Neuron (in vitro differentiated cells): ENCODE data around the gene TSPOAP1.

Experiments
- H2AFZ ChIP-seq: one replicate; pipeline ENCODE4 v1.6.1; 2013; ENCODE audit warnings: low read depth, mild to moderate bottlenecking, inconsistent platforms, low read length, moderate library complexity
- H3K27me3 ChIP-seq: one replicate; pipeline ENCODE4 v1.6.1; 2013; ENCODE audit warnings: low read length; ENCODE audit not compliant: insufficient read depth
- H3K36me3 ChIP-seq: one replicate; pipeline ENCODE4 v1.6.1; 2013; ENCODE audit warnings: low read length; ENCODE audit not compliant: insufficient read depth
- H3K4me1 ChIP-seq: one replicate; pipeline ENCODE4 v1.6.1; 2013; ENCODE audit warnings: low read length; ENCODE audit not compliant: insufficient read depth
- H3K4me3 ChIP-seq: 2 replicates; pipeline ENCODE4 v1.5.1; 2013; ENCODE audit warnings: mild to moderate bottlenecking, low read length, moderate library complexity
- H3K9me3 ChIP-seq: one replicate; pipeline ENCODE4 v1.6.1; 2013; ENCODE audit warnings: low read length

TSPOAP1 gene

GRCh38 chr17:58334661-58335060, 6.1 kb upstream of the TSPOAP1 start:
- Histone ChIP-seq H3K9me3 (no peaks in the 10 kb centered on the region), H3K27me3 (peaks cover 7% of the 10 kb centered on the region), H3K36me3 (no peaks in the 10 kb centered on the region), H3K4me1 (peaks cover 1% of the 10 kb centered on the region), H2AFZ (no peak overlapping the region), H3K4me3 (no peak overlapping the region)

GRCh38 chr17:58334256-58334655, 5.7 kb upstream of the TSPOAP1 start:
- peaks cover 5% of the 10 kb centered on the region for H3K4me1 ChIP-seq
- H3K9me3 ChIP-seq, result no peaks in the 10 kb centered on the region
- H3K36me3 ChIP-seq, result no peaks in the 10 kb centered on the region
- peaks cover 7% of the 10 kb centered on the region for H3K27me3 ChIP-seq
- no peak overlapping the region for H2AFZ ChIP-seq
- H3K4me3 ChIP-seq, result no peak overlapping the region

GRCh38 chr17:58333736-58334207, 5.2 kb upstream of the TSPOAP1 start:
- Histone ChIP-seq H2AFZ (no peak overlapping the region), H3K36me3 (no peaks in the 10 kb centered on the region), H3K4me3 (no peak overlapping the region), H3K9me3 (no peaks in the 10 kb centered on the region), H3K27me3 (peaks cover 7% of the 10 kb centered on the region), H3K4me1 (peaks cover 10% of the 10 kb centered on the region)

- H3K9me3 ChIP-seq, result no peaks in the 10 kb centered on the region
- peaks cover 7% of the 10 kb centered on the region for H3K27me3 ChIP-seq
- H3K4me3 ChIP-seq, result no peak overlapping the region
- no peak overlapping the region for H2AFZ ChIP-seq
- H3K4me1 ChIP-seq, result peaks cover 15% of the 10 kb centered on the region
- H3K36me3 ChIP-seq, result no peaks in the 10 kb centered on the region
Observed at GRCh38 chr17:58332778-58333735, 4.5 kb upstream of the TSPOAP1 start.

GRCh38 chr17:58331815-58332777, 3.5 kb upstream of the TSPOAP1 start:
- no peaks in the 10 kb centered on the region for H3K9me3 ChIP-seq
- no peaks in the 10 kb centered on the region for H3K36me3 ChIP-seq
- H2AFZ ChIP-seq, result no peak overlapping the region
- peaks cover 9% of the 10 kb centered on the region for H3K27me3 ChIP-seq
- H3K4me3 ChIP-seq, result no peak overlapping the region
- H3K4me1 ChIP-seq, result peaks cover 24% of the 10 kb centered on the region

- H3K4me3 ChIP-seq, result no peak overlapping the region
- H3K4me1 ChIP-seq, result peaks cover 24% of the 10 kb centered on the region
Observed at GRCh38 chr17:58330997-58331814, 2.6 kb upstream of the TSPOAP1 start.

GRCh38 chr17:58330538-58330996, 2.0 kb upstream of the TSPOAP1 start:
- Histone ChIP-seq H3K36me3 (no peaks in the 10 kb centered on the region), H3K9me3 (no peaks in the 10 kb centered on the region), H3K4me3 (no peak overlapping the region), H3K4me1 (peaks cover 25% of the 10 kb centered on the region), H2AFZ (no peak overlapping the region), H3K27me3 (peaks cover 6% of the 10 kb centered on the region)

More at GRCh38 chr17:58330997-58331814, 2.6 kb upstream of the TSPOAP1 start:
- Histone ChIP-seq H3K9me3 (no peaks in the 10 kb centered on the region), H3K36me3 (no peaks in the 10 kb centered on the region), H2AFZ (no peak overlapping the region), H3K27me3 (peaks cover 4% of the 10 kb centered on the region)

GRCh38 chr17:58329810-58330537, 1.4 kb upstream of the TSPOAP1 start:
- peaks cover 12% of the 10 kb centered on the region for H3K27me3 ChIP-seq
- H3K9me3 ChIP-seq, result no peaks in the 10 kb centered on the region
- no peak overlapping the region for H2AFZ ChIP-seq
- peaks cover 31% of the 10 kb centered on the region for H3K4me1 ChIP-seq
- H3K36me3 ChIP-seq, result no peaks in the 10 kb centered on the region
- peak overlapping the region; percentile 52 for H3K4me3 ChIP-seq

GRCh38 chr17:58329035-58329809, 627 bp upstream of the TSPOAP1 start:
- peak overlapping the region; percentile 52 for H3K4me3 ChIP-seq

GRCh38 chr17:58327363-58328194, 1.0 kb downstream of the TSPOAP1 start:
- Histone ChIP-seq H3K9me3 (no peaks in the 10 kb centered on the region), H3K27me3 (peaks cover 23% of the 10 kb centered on the region), H3K4me3 (peak overlapping the region; percentile 52), H2AFZ (no peak overlapping the region), H3K4me1 (peaks cover 34% of the 10 kb centered on the region), H3K36me3 (no peaks in the 10 kb centered on the region)

More at GRCh38 chr17:58329035-58329809, 627 bp upstream of the TSPOAP1 start:
- no peaks in the 10 kb centered on the region for H3K36me3 ChIP-seq
- peaks cover 34% of the 10 kb centered on the region for H3K4me1 ChIP-seq
- no peaks in the 10 kb centered on the region for H3K9me3 ChIP-seq
- H3K27me3 ChIP-seq, result peaks cover 14% of the 10 kb centered on the region
- peak overlapping the region; percentile 58 for H2AFZ ChIP-seq
